GM12801 (cell line): ENCODE results near the gene SNTB2.

Experiments
- TF ChIP-seq, protein P1 (sequence below): IDR thresholded peaks from one replicate; pipeline ENCODE4 v1.5.1; 2011; ENCODE audit warnings: control low read depth; ENCODE audit not compliant: insufficient read length; ENCODE audit errors: extremely low read depth

SNTB2 gene

DNA sequence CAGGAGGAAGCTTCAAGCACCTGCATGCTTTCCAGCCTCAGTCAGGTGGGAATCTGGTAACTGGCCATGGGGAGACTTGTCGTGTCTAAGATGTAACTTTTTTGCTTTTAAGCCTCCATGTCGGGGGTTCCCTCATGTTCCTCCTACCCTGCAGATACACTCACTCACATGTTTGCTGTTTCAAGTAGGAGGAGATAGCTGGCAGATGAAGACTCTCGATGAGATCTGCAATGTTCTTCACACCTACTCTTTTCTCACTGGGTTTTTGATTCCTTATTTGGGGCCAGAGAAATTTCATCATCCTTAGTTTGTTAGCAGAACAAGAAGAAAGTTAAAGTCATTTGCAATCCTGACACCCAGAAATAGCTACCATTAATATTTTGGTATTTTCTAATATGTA lies 29.8 kb upstream of the SNTB2 start:
- TF ChIP-seq, protein P1, sequence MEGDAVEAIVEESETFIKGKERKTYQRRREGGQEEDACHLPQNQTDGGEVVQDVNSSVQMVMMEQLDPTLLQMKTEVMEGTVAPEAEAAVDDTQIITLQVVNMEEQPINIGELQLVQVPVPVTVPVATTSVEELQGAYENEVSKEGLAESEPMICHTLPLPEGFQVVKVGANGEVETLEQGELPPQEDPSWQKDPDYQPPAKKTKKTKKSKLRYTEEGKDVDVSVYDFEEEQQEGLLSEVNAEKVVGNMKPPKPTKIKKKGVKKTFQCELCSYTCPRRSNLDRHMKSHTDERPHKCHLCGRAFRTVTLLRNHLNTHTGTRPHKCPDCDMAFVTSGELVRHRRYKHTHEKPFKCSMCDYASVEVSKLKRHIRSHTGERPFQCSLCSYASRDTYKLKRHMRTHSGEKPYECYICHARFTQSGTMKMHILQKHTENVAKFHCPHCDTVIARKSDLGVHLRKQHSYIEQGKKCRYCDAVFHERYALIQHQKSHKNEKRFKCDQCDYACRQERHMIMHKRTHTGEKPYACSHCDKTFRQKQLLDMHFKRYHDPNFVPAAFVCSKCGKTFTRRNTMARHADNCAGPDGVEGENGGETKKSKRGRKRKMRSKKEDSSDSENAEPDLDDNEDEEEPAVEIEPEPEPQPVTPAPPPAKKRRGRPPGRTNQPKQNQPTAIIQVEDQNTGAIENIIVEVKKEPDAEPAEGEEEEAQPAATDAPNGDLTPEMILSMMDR, result no peak

DNA sequence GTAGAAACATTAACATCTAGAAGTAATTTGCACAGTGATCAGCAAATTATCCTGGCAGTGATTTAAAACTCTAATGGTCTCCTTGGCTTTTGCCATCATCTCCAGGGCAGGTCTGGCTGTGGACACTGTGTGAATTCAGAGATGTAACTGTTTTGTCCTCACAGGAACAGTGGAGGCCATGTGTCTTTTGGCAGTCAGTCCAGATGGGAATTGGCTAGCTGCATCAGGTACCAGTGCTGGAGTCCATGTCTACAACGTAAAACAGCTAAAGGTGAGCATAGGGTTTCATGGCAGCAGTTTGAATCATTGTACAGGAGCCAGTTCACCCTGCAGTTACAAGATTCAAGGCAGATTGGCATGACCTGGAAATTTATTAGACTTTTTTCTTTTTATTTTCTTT lies 26.8 kb upstream of the SNTB2 start:
- TF ChIP-seq, protein P1, result no peak

DNA sequence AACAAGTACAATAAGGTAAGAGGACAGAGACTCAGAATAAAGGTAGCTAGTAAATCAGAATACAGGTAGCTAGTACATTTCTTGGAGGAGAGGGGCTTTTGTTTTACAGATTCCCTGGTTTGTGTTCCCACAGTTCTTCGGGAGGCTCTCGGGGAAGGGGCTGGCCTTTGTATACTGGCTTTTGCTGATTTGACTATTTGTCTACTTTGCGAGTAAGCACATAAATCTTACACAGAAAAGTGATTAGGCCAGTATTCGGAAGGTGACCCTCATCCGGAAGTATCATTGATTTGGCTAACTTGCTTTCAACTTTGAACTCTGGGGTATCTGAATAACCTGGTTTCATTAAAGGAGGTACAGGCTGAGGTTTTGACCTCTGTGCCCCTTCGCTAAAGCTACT lies 21.4 kb upstream of the SNTB2 start:
- TF ChIP-seq, protein P1, result no peak

DNA sequence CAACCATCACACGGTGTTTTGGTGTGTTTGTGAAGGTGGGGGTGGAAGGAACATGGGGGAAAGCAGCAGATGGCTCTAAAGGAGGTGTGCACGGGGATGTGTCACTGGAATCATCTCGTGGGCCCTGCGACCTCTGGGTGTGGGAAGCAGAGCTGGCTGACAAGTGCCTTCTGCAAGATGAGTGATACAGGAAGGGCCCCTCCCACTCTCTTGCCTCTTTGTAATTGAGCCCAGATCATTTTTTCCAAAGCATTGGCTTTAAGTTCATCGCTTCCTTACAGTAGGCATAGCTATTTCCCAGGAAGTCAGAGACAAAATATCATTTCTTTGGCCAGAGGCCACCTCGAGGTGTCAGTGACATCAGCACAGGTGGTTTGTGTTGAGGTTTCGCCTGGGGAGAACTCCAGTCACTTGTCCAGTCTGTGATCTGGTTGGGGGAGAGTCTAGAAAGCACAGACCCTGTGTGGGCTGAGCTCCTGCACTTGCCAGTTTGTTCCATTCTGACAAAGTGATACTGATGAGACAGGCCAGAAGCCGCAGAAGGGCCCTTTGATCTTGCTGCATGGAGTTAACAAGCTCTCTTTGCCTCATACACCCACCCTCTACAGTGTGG lies 20.6 kb upstream of the SNTB2 start:
- TF ChIP-seq, protein P1, result no peak

DNA sequence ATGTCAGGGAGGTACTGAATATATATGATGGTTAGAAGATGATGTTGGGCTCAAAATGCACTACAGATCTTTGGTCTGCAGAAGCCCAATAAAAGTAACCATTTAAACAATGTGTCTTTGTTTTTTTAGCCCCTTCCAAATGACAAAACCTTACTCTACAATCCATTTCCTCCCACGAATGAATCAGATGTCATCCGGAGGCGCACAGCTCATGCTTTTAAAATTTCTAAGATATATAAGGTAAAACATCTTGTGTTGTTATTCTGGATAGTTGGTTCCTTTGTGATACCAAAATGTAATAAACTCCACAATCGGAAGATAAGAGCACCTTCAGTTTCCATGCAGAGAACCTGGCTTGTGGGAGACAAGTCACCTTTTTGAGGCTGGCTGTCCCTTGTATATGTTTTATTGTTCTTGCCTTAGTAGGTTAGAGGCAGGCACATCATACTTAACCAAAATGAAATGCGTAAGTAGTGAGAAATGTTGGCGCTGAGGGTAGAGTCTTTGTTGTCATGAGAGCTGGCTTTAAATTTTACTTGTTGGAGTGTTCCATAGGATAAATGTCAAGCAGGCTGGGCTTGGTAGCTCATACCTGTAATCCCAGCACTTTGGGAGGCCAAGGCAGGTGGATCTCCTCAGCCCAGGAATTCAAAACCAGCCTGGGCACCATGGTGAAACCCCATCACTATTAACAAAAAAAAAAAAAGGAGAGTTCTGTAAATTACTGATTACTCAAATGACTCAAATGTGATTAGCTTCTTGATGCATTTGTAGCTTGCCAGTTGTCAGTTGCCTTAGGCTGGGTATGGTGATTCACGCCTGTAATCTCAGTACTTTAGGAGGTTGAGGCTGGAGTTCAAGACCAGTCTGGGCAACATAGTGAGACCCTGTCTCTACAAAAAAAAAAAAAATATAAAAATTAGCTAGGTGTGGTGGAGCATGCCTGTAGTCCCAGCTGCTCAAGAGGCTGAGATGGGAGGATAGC lies 19.7 kb upstream of the SNTB2 start:
- TF ChIP-seq, protein P1, result no peak

DNA sequence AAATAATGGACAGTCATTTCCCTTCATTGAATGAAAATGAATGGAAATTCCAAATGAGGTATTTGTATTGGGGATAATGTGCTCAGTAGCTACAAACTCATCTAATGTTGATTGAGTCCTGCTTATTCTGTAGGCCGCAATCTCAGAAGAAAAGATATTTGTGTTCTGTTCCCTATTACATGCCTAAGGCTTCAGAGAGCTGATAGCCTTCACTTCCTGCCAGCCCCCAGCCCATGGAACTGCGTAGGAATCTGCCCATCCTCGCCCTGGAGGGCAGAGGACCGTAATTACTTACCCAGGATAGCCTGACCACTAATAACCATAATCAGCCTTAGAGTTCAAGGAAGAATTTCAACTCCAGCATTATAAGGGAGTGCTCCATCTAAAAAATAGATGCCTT lies 17.9 kb upstream of the SNTB2 start:
- TF ChIP-seq, protein P1, result no peak

DNA sequence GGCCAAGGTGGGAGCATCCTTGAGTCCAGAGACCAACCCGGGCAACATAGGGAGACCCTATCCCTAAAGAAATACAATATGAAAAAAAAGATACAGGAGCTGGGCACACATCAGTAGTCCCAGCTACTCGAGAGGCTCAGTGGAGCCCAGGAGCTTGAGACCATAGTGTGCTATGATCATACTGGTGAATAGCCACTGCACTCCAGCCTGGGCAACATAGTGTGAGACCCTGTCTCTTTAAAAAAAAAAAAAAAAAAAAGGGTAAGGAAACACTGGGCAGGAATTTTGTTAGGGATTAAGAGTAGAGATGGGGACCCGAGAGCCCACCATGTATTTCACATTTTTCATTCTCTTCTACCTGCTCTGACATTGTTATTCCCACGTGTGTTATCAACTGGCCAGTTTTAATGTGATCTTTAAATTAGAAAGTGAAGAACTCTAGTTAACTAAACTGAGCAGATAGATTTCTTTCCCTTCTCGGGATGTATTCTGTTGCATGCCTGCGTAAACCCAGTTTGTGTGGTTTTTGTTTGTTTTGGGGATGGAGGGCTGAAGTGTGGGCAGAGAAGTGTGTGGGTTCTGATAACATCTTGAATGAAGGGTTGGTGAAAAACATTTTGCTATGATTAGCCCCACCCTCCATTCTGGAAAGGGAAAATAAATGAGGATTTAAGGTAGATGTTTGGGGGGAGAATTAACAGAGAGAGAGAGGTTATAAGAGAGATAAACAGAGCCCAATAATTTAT lies 17.2 kb upstream of the SNTB2 start:
- TF ChIP-seq, protein P1, result no peak
